Neural crest cell (in vitro differentiated cells): ENCODE measurements around the gene CDH13. TPM values are rescaled to one million over a fixed set of nuclear protein-coding genes. Genes with fewer than 3 reads are reported as not detected.
A peak's percentile ranks its signal among the peaks of the same experiment; 100 is the strongest.

ENCODE experiments used
- DNase-seq: peaks from one replicate; pipeline ENCODE4 v3.0.0; 2021; ENCODE audit warnings: low read depth, mixed read lengths, low spot score
- H3K27ac Mint-ChIP-seq: one replicate; pipeline ENCODE4 v1.8.0; 2021; ENCODE audit warnings: mild to moderate bottlenecking, mixed read lengths; ENCODE audit not compliant: unreplicated experiment
- H3K27me3 Mint-ChIP-seq: 2 replicates; pipeline ENCODE4 v1.8.0; 2021; ENCODE audit warnings: low read depth, mild to moderate bottlenecking, mixed read lengths
- H3K36me3 Mint-ChIP-seq: 2 replicates; pipeline ENCODE4 v1.8.0; 2021; ENCODE audit warnings: low read depth, mild to moderate bottlenecking, mixed read lengths
- H3K4me1 Mint-ChIP-seq: 2 replicates; pipeline ENCODE4 v1.8.0; 2021; ENCODE audit warnings: mixed read lengths
- H3K4me3 Mint-ChIP-seq: one replicate; pipeline ENCODE4 v1.8.0; 2021; ENCODE audit warnings: mild to moderate bottlenecking, mixed read lengths
- H3K9me3 Mint-ChIP-seq: 2 replicates; pipeline ENCODE4 v1.8.0; 2021; ENCODE audit warnings: mixed read lengths
- CTCF ChIP-seq: fragments of 200-600 bp; sonication (generic); conservative IDR thresholded peaks from 2 replicates; pipeline ENCODE4 v1.5.0; 2021; ENCODE audit warnings: antibody characterized with exemption, mild to moderate bottlenecking
- total RNA-seq: library from RNA; stranded (reverse); gene quantifications from 2 replicates; pipeline ENCODE4 v1.2.1, GENCODE V29; 2021

The CDH13 gene
- total RNA-seq, 1 donor from 2014 or later = 1.1 TPM

- TF ChIP-seq CTCF = peak; percentile 18
- Mint-ChIP-seq H3K4me1 (no peaks in the 10 kb centered on the region), H3K27me3 (peaks cover 8% of the 10 kb centered on the region), H3K4me3 (no peak overlapping the region), H3K9me3 (peaks cover 5% of the 10 kb centered on the region), H3K36me3 (no peaks in the 10 kb centered on the region), H3K27ac (no peak overlapping the region)
- DNase-seq = no peak
Measured at GRCh38 chr16:83200005-83200779, 573.4 kb downstream of the CDH13 start.

- TF ChIP-seq CTCF = no peak
- peaks cover 2% of the 10 kb centered on the region for H3K9me3 Mint-ChIP-seq
- H3K36me3 Mint-ChIP-seq = no peaks in the 10 kb centered on the region
- H3K4me3 Mint-ChIP-seq = no peak overlapping the region
- no peak for DNase-seq
- H3K27ac Mint-ChIP-seq = no peak overlapping the region
- H3K27me3 Mint-ChIP-seq = peaks cover 4% of the 10 kb centered on the region
- H3K4me1 Mint-ChIP-seq = no peaks in the 10 kb centered on the region
Measured at GRCh38 chr16:83201748-83202147, 575.0 kb downstream of the CDH13 start.

- no peak for DNase-seq
- no peaks in the 10 kb centered on the region for H3K36me3 Mint-ChIP-seq
- peaks cover 7% of the 10 kb centered on the region for H3K27me3 Mint-ChIP-seq
- TF ChIP-seq CTCF = no peak
- no peaks in the 10 kb centered on the region for H3K4me1 Mint-ChIP-seq
- H3K9me3 Mint-ChIP-seq = peaks cover 2% of the 10 kb centered on the region
- H3K27ac Mint-ChIP-seq = no peak overlapping the region
- H3K4me3 Mint-ChIP-seq = no peak overlapping the region
Measured at GRCh38 chr16:83205896-83206295, 579.1 kb downstream of the CDH13 start.

GRCh38 chr16:83206426-83206825, 579.7 kb downstream of the CDH13 start:
- Mint-ChIP-seq H3K9me3 (peaks cover 2% of the 10 kb centered on the region), H3K27me3 (peaks cover 7% of the 10 kb centered on the region), H3K36me3 (no peaks in the 10 kb centered on the region), H3K27ac (no peak overlapping the region), H3K4me1 (no peaks in the 10 kb centered on the region), H3K4me3 (no peak overlapping the region)
- DNase-seq = no peak
- no peak for TF ChIP-seq CTCF

GRCh38 chr16:83211711-83212110, 584.9 kb downstream of the CDH13 start:
- no peak overlapping the region for H3K27ac Mint-ChIP-seq
- H3K9me3 Mint-ChIP-seq = peaks cover 6% of the 10 kb centered on the region
- H3K4me1 Mint-ChIP-seq = no peaks in the 10 kb centered on the region
- DNase-seq = no peak
- H3K4me3 Mint-ChIP-seq = no peak overlapping the region
- no peaks in the 10 kb centered on the region for H3K36me3 Mint-ChIP-seq
- H3K27me3 Mint-ChIP-seq = peaks cover 5% of the 10 kb centered on the region
- TF ChIP-seq CTCF = no peak
